NCI-H2227 (cell line): Measurements from ENCODE around the gene CYFIP1.

Experiments used
- DNase-seq: peaks from one replicate; lab custom pipeline; 2025; ENCODE audit not compliant: unreplicated experiment; lab: John Stamatoyannopoulos, UW

The CYFIP1 gene

GRCh38 chr15:22918596-22919140 is 61.5 kb downstream of the CYFIP1 start:
- DNase-seq, result no peak

GRCh38 chr15:22918056-22918455 is 62.1 kb downstream of the CYFIP1 start:
- no peak for DNase-seq

- DNase-seq, result no peak
These were observed 62.6 kb downstream of the CYFIP1 start for GRCh38 chr15:22917556-22917955.

GRCh38 chr15:22916606-22917350 is 63.4 kb downstream of the CYFIP1 start:
- no peak for DNase-seq

GRCh38 chr15:22915866-22916515 is 64.2 kb downstream of the CYFIP1 start:
- no peak for DNase-seq

GRCh38 chr15:22913646-22914380 is 66.4 kb downstream of the CYFIP1 start:
- no peak for DNase-seq

GRCh38 chr15:22912256-22912655 is 67.9 kb downstream of the CYFIP1 start:
- no peak for DNase-seq

- DNase-seq, result no peak
These were observed 68.9 kb downstream of the CYFIP1 start for GRCh38 chr15:22911306-22911705.

GRCh38 chr15:22908830-22909229 is 71.3 kb downstream of the CYFIP1 start:
- DNase-seq, result no peak

- DNase-seq, result no peak
These were observed 72.8 kb downstream of the CYFIP1 start for GRCh38 chr15:22907161-22907950.

GRCh38 chr15:22904736-22905135 is 75.4 kb downstream of the CYFIP1 start:
- DNase-seq, result no peak

- DNase-seq, result no peak
These were observed 76.1 kb downstream of the CYFIP1 start for GRCh38 chr15:22903961-22904534.

- no peak for DNase-seq
These were observed 76.7 kb downstream of the CYFIP1 start for GRCh38 chr15:22903427-22903826.

- DNase-seq, result no peak
These were observed 77.2 kb downstream of the CYFIP1 start for GRCh38 chr15:22902981-22903380.

- no peak for DNase-seq
These were observed 77.6 kb downstream of the CYFIP1 start for GRCh38 chr15:22902578-22902977.

GRCh38 chr15:22902046-22902445 is 78.1 kb downstream of the CYFIP1 start:
- no peak for DNase-seq

GRCh38 chr15:22895465-22896190 is 84.5 kb downstream of the CYFIP1 start:
- no peak for DNase-seq

- no peak for DNase-seq
These were observed 86.3 kb downstream of the CYFIP1 start for GRCh38 chr15:22893881-22894280.

GRCh38 chr15:22893081-22893480 is 87.1 kb downstream of the CYFIP1 start:
- DNase-seq, result no peak

- no peak for DNase-seq
These were observed 87.8 kb downstream of the CYFIP1 start for GRCh38 chr15:22892333-22892732.
